CD4-positive, alpha-beta T cell treated with Interleukin-6 at 100 ng/mL for 8 hours (primary cell): ENCODE results near the gene HLX.

Experiments
- DNase-seq: peaks from one replicate; pipeline ENCODE4 v3.0.0-alpha.2; 2020; ENCODE audit warnings: mixed read lengths, low spot score

The HLX gene

GRCh38 chr1:220896092-220896491 is 16.8 kb downstream of the HLX start:
- DNase-seq, result no peak

GRCh38 chr1:220900842-220901241 is 21.6 kb downstream of the HLX start:
- DNase-seq, result no peak

GRCh38 chr1:220901881-220902280 is 22.6 kb downstream of the HLX start:
- no peak for DNase-seq

- no peak for DNase-seq
Observed at GRCh38 chr1:220902916-220903315, 23.7 kb downstream of the HLX start.

- no peak for DNase-seq
Observed at GRCh38 chr1:220904876-220905275, 25.6 kb downstream of the HLX start.

GRCh38 chr1:220905650-220906560 is 26.7 kb downstream of the HLX start:
- no peak for DNase-seq

GRCh38 chr1:220906561-220907334 is 27.5 kb downstream of the HLX start:
- DNase-seq, result no peak

GRCh38 chr1:220908757-220909156 is 29.5 kb downstream of the HLX start:
- no peak for DNase-seq

- no peak for DNase-seq
Observed at GRCh38 chr1:220910021-220910420, 30.8 kb downstream of the HLX start.

GRCh38 chr1:220914283-220915116 is 35.3 kb downstream of the HLX start:
- DNase-seq, result no peak

- no peak for DNase-seq
Observed at GRCh38 chr1:220915117-220915440, 35.8 kb downstream of the HLX start.

GRCh38 chr1:220915954-220916353 is 36.7 kb downstream of the HLX start:
- no peak for DNase-seq

- no peak for DNase-seq
Observed at GRCh38 chr1:220917101-220917500, 37.9 kb downstream of the HLX start.

- DNase-seq, result no peak
Observed at GRCh38 chr1:220917535-220918209, 38.4 kb downstream of the HLX start.

- DNase-seq, result no peak
Observed at GRCh38 chr1:220918285-220918951, 39.2 kb downstream of the HLX start.

- DNase-seq, result no peak
Observed at GRCh38 chr1:220920967-220921366, 41.7 kb downstream of the HLX start.

- DNase-seq, result no peak
Observed at GRCh38 chr1:220921498-220921897, 42.3 kb downstream of the HLX start.

GRCh38 chr1:220921971-220922635 is 42.9 kb downstream of the HLX start:
- no peak for DNase-seq

- DNase-seq, result no peak
Observed at GRCh38 chr1:220922951-220923350, 43.7 kb downstream of the HLX start.

- no peak for DNase-seq
Observed at GRCh38 chr1:220924331-220924970, 45.2 kb downstream of the HLX start.
